ENCODE measurements around the gene TMIE. TPM values are rescaled to one million over a fixed set of nuclear protein-coding genes. Genes with fewer than 3 reads are reported as not detected.

The TMIE gene
- total RNA-seq, 2 donors from 2014 or later, result 0.18 to 1.6 TPM

DNA sequence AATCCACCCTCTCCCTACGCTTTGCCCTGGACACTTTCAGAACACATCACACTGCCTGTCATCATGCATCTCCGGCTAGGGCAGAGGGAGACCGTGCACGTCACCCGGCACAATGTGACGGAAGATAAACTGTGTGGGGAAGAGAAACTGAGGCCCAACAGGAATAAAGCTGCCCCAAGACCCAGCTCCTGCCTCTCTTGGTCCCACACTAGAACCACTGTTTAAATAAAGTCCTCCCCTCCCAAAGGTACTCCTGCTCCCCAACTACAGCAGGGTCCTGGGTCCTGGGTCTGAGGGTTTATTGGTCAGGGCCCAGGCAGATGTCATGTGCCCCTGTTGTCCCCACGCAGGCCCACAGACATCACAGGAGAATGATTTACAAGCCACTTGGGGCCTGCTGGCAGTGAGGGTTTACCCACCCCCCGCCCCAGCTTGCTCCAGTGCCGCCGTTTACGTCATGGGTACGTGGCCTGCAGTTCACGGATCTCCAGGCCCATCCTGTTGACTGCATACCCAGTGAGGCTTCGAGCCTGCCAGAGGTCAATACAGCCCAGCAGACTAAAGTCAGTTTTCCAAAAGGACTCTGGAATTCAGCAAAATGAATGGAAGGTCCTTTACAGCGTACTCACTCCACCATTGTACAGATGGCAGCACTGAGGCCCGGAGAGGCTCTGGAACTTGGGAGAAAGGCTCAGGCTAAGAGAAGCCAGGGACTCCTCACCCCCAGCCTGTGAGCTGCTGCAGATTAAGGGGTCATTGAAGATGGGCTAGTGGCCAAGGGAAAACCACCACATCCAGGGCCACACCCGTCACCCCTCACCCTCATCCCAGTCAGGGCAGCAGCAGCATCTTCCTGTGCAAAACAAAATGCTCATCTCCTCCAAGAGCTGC is 30.9 kb upstream of the TMIE start:
- Histone ChIP-seq H3K4me3 (no peak overlapping the region), H3K4me1 (replicated peaks) (peaks cover 6% of the 10 kb centered on the region), H3K9me3 (no peaks in the 10 kb centered on the region), H3K27me3 (replicated peaks; ENCODE audit: insufficient read depth) (no peaks in the 10 kb centered on the region), H3K27ac (no peak overlapping the region), H3K36me3 (no peaks in the 10 kb centered on the region)
- intact Hi-C loops (cut with DNase I), result no loop called here
- TF ChIP-seq POLR2AphosphoS5 (IDR thresholded peaks at IDR 0.05) (no peak), POLR2A (IDR thresholded peaks at IDR 0.05) (no peak)
- TF ChIP-seq, protein P1, sequence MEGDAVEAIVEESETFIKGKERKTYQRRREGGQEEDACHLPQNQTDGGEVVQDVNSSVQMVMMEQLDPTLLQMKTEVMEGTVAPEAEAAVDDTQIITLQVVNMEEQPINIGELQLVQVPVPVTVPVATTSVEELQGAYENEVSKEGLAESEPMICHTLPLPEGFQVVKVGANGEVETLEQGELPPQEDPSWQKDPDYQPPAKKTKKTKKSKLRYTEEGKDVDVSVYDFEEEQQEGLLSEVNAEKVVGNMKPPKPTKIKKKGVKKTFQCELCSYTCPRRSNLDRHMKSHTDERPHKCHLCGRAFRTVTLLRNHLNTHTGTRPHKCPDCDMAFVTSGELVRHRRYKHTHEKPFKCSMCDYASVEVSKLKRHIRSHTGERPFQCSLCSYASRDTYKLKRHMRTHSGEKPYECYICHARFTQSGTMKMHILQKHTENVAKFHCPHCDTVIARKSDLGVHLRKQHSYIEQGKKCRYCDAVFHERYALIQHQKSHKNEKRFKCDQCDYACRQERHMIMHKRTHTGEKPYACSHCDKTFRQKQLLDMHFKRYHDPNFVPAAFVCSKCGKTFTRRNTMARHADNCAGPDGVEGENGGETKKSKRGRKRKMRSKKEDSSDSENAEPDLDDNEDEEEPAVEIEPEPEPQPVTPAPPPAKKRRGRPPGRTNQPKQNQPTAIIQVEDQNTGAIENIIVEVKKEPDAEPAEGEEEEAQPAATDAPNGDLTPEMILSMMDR (IDR thresholded peaks at IDR 0.05), result no peak
- no peak for DNase-seq (ENCODE audit: low spot score)
- WGBS, result 82% methylated on average over 12 of the region's 17 CpGs

DNA sequence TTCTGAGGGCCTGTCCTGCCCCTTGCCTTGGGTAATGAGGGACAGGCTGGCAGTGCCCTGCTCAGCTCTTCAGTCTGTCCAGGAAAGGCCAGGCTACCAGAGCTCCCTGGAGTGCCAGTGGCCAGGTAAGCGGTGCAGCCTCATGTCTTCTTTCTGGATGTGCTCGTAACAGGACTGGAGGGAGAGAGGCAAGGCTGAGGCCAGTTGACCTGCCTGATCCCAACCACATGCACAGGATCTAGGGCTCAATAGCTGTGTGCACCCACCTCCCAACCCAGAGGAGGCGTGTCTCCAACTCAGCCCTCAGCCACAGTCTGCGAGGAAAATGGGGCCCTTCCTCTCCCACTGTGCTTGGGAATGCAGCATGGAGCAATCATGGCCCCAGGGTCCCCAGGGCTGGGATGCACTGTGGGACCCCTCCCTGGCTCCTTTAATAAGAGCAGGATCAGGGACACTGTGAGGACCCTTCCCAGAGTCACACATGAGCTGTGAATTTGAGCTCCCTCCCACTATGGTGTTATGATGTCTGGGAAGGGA is 30.2 kb upstream of the TMIE start:
- Histone ChIP-seq H3K36me3 (no peaks in the 10 kb centered on the region), H3K4me1 (replicated peaks) (peaks cover 5% of the 10 kb centered on the region), H3K9me3 (no peaks in the 10 kb centered on the region), H3K4me3 (no peak overlapping the region), H3K27me3 (replicated peaks; ENCODE audit: insufficient read depth) (no peaks in the 10 kb centered on the region), H3K27ac (no peak overlapping the region)
- DNase-seq (ENCODE audit: low spot score), result no peak
- TF ChIP-seq POLR2A (IDR thresholded peaks at IDR 0.05), result no peak
- WGBS, result 100% methylated on average over 4 of the region's 4 CpGs
- intact Hi-C loops (cut with DNase I), result no loop called here

DNA sequence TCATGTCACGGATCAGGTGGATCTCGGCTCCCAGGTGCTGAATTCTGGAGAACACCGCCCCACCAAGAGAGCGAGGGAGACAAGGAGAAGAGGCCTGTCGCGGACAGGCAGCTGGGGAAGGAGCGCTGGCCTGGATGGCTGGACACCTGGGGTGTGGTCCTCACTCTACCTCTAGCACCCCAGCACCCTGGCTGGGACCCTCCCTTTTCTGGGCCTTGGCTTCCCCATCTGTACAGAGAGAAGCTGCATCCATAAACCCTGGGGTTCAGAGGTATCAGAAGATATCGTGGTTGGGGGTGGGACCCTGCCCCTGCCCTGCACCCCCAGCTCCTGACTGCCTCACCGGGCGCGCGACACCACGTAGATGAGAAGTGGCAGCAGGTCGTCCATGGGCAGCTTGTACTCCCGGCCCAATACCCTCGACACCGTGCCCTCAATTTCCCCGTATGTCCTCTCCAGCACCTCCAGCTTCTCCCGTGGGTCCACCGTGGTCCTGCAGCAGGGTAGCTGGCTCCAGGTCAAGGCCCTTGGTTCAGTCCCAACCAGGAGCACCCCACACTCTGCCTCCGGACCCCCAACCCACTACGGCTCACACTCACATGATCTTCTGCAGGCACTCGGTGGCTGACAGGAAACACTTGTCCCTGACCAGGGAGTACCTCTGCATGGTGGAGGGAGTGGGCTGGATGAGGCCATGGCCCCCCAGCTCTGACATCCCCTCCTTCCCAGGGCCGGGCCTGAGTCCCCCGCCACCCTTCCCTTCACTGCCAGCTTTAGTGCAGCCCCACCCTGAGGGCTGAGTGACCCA is 29.4 kb upstream of the TMIE start:
- intact Hi-C loops (cut with DNase I), result no loop called here
- no peaks in the 10 kb centered on the region for H3K27me3 ChIP-seq (replicated peaks; ENCODE audit: insufficient read depth)
- H3K27ac ChIP-seq, result no peak overlapping the region
- DNase-seq (ENCODE audit: low spot score), result no peak
- no peaks in the 10 kb centered on the region for H3K9me3 ChIP-seq
- H3K4me3 ChIP-seq, result no peak overlapping the region
- WGBS, result 88% methylated on average over 25 of the region's 25 CpGs
- H3K36me3 ChIP-seq, result no peaks in the 10 kb centered on the region
- TF ChIP-seq, protein P1 (IDR thresholded peaks at IDR 0.05), result no peak
- TF ChIP-seq POLR2AphosphoS5 (IDR thresholded peaks at IDR 0.05) (no peak), POLR2A (IDR thresholded peaks at IDR 0.05) (no peak)
- no peaks in the 10 kb centered on the region for H3K4me1 ChIP-seq (replicated peaks)

DNA sequence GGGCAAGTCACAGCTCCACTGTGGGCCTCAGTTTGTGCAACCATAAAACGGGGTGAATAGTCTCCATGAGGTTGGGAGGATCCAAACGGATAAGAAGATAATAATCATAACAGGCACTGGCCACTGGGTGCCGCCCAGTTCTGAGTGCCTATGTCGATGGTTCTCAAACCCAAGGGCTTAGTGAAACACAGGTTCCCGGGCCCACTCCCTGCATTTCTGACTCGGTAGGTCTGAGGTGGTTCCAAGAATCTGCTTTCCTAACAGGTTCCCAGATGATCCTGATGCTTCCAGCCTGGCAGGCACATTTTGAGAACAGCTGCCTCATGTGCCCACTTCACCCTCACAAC is 28.9 kb upstream of the TMIE start:
- Histone ChIP-seq H3K36me3 (no peaks in the 10 kb centered on the region), H3K27ac (no peak overlapping the region), H3K4me3 (no peak overlapping the region), H3K27me3 (replicated peaks; ENCODE audit: insufficient read depth) (no peaks in the 10 kb centered on the region), H3K9me3 (no peaks in the 10 kb centered on the region), H3K4me1 (replicated peaks) (no peaks in the 10 kb centered on the region)
- DNase-seq (ENCODE audit: low spot score), result no peak
- TF ChIP-seq POLR2AphosphoS5 (IDR thresholded peaks at IDR 0.05) (no peak), POLR2A (IDR thresholded peaks at IDR 0.05) (no peak)
- TF ChIP-seq, protein P1 (IDR thresholded peaks at IDR 0.05), result no peak
- intact Hi-C loops (cut with DNase I), result no loop called here
- 91% methylated on average over 6 of the region's 6 CpGs for WGBS
